ENCODE data around the gene ASIC1. TPM values are rescaled to one million over a fixed set of nuclear protein-coding genes. Genes with fewer than 3 reads are reported as not detected.

ASIC1 gene
- total and polyA plus RNA-seq, 2 of the 13 experiments (the other 11 are each of a cell fraction or from before 2014, with no cell fraction given): 0.44 to 1.5 TPM

DNA sequence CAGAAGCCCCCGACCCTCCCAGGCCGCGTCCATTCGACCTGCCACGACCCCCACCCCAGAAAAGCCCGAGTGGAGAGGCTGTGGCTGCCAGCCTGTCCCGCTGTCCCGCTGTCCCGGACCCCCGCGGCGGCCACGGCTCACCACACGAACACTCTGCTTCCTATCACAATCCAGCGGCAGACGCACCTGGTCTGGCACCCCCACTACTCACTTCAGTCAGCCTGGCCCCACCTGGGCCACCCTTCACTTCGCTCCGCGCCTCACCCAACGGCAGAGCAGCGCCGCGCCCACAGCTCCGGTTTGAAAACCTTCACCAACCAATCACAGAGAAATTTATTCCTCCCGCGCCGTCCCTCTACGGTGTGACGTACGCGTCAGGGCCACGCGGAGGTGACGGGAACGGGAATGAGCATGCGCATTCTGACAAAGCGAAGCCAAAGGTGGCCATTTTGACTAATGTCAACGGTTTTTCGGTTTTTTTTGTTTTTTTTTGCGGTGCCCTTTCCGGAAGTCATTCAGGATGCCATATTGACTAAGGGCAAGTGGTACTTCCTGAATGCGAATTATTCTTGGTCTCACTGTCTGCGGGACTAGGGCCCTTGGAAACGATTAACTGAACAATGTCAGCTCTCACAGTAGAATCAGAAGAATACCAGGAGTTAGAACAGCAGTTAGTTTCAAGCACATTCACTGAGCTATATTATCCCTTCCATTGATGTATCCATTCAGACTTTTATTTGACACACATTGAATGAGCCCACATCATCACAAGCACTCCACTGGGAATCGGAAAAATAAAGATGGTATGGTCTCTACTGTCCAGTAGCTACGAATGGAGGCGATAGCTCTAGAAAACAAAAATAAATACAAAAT, 32.0 kb upstream of the ASIC1 start, which contains the start of gene RACGAP1 (continued):
- TF ChIP-seq, protein P1, sequence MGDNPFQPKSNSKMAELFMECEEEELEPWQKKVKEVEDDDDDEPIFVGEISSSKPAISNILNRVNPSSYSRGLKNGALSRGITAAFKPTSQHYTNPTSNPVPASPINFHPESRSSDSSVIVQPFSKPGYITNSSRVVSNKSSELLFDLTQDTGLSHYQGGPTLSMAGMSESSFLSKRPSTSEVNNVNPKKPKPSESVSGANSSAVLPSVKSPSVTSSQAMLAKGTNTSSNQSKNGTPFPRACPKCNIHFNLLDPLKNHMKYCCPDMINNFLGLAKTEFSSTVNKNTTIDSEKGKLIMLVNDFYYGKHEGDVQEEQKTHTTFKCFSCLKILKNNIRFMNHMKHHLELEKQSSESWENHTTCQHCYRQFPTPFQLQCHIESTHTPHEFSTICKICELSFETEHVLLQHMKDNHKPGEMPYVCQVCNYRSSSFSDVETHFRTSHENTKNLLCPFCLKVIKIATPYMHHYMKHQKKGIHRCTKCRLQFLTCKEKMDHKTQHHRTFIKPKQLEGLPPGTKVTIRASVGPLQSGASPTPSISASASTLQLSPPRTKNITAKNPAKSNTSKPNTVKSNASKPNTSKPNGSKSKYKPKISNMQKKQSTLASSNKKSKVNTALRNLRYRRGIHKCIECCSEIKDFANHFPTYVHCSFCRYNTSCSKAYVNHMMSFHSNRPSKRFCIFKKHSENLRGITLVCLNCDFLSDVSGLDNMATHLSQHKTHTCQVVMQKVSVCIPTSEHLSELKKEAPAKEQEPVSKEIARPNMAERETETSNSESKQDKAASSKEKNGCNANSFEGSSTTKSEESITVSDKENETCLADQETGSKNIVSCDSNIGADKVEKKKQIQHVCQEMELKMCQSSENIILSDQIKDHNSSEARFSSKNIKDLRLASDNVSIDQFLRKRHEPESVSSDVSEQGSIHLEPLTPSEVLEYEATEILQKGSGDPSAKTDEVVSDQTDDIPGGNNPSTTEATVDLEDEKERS (CRISPR knock-in tag; IDR thresholded peaks at IDR 0.05): peak; percentile 64; the same call in 1 of the 2 replicates
- TF ChIP-seq, protein P2, sequence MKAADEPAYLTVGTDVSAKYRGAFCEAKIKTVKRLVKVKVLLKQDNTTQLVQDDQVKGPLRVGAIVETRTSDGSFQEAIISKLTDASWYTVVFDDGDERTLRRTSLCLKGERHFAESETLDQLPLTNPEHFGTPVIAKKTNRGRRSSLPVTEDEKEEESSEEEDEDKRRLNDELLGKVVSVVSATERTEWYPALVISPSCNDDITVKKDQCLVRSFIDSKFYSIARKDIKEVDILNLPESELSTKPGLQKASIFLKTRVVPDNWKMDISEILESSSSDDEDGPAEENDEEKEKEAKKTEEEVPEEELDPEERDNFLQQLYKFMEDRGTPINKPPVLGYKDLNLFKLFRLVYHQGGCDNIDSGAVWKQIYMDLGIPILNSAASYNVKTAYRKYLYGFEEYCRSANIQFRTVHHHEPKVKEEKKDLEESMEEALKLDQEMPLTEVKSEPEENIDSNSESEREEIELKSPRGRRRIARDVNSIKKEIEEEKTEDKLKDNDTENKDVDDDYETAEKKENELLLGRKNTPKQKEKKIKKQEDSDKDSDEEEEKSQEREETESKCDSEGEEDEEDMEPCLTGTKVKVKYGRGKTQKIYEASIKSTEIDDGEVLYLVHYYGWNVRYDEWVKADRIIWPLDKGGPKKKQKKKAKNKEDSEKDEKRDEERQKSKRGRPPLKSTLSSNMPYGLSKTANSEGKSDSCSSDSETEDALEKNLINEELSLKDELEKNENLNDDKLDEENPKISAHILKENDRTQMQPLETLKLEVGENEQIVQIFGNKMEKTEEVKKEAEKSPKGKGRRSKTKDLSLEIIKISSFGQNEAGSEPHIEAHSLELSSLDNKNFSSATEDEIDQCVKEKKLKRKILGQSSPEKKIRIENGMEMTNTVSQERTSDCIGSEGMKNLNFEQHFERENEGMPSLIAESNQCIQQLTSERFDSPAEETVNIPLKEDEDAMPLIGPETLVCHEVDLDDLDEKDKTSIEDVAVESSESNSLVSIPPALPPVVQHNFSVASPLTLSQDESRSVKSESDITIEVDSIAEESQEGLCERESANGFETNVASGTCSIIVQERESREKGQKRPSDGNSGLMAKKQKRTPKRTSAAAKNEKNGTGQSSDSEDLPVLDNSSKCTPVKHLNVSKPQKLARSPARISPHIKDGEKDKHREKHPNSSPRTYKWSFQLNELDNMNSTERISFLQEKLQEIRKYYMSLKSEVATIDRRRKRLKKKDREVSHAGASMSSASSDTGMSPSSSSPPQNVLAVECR (CRISPR knock-in tag; IDR thresholded peaks at IDR 0.05; ENCODE audit: borderline replicate concordance): peak; percentile 95
- TF ChIP-seq, protein P3, sequence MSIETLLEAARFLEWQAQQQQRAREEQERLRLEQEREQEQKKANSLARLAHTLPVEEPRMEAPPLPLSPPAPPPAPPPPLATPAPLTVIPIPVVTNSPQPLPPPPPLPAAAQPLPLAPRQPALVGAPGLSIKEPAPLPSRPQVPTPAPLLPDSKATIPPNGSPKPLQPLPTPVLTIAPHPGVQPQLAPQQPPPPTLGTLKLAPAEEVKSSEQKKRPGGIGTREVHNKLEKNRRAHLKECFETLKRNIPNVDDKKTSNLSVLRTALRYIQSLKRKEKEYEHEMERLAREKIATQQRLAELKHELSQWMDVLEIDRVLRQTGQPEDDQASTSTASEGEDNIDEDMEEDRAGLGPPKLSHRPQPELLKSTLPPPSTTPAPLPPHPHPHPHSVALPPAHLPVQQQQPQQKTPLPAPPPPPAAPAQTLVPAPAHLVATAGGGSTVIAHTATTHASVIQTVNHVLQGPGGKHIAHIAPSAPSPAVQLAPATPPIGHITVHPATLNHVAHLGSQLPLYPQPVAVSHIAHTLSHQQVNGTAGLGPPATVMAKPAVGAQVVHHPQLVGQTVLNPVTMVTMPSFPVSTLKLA (IDR thresholded peaks at IDR 0.05): peak; percentile 87
- TF ChIP-seq ELF4 (CRISPR knock-in tag; IDR thresholded peaks at IDR 0.05; ENCODE audit: borderline replicate concordance): peak; percentile 94
- TF ChIP-seq ZNF619 (CRISPR knock-in tag; IDR thresholded peaks at IDR 0.05): 0 out of 2 replicates have a peak, but pooled peaks have one; percentile 56
- peak; percentile 68; the same call in 1 of the 2 replicates for TF ChIP-seq FOXA3 (CRISPR knock-in tag; IDR thresholded peaks at IDR 0.05)
- TF ChIP-seq, protein P4, sequence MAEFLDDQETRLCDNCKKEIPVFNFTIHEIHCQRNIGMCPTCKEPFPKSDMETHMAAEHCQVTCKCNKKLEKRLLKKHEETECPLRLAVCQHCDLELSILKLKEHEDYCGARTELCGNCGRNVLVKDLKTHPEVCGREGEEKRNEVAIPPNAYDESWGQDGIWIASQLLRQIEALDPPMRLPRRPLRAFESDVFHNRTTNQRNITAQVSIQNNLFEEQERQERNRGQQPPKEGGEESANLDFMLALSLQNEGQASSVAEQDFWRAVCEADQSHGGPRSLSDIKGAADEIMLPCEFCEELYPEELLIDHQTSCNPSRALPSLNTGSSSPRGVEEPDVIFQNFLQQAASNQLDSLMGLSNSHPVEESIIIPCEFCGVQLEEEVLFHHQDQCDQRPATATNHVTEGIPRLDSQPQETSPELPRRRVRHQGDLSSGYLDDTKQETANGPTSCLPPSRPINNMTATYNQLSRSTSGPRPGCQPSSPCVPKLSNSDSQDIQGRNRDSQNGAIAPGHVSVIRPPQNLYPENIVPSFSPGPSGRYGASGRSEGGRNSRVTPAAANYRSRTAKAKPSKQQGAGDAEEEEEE (CRISPR knock-in tag; IDR thresholded peaks at IDR 0.05; ENCODE audit: borderline replicate concordance): no peak
- TF ChIP-seq, protein P5, sequence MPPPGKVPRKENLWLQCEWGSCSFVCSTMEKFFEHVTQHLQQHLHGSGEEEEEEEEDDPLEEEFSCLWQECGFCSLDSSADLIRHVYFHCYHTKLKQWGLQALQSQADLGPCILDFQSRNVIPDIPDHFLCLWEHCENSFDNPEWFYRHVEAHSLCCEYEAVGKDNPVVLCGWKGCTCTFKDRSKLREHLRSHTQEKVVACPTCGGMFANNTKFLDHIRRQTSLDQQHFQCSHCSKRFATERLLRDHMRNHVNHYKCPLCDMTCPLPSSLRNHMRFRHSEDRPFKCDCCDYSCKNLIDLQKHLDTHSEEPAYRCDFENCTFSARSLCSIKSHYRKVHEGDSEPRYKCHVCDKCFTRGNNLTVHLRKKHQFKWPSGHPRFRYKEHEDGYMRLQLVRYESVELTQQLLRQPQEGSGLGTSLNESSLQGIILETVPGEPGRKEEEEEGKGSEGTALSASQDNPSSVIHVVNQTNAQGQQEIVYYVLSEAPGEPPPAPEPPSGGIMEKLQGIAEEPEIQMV (CRISPR knock-in tag; IDR thresholded peaks at IDR 0.05; ENCODE audit: low read depth): peak; percentile 30; the same call in 1 of the 2 replicates
- TF ChIP-seq GATAD2A (CRISPR knock-in tag; IDR thresholded peaks at IDR 0.05): no peak; the same call in 1 of the 2 replicates
- no peak for TF ChIP-seq ZNF879 (CRISPR knock-in tag; IDR thresholded peaks at IDR 0.05)
- TF ChIP-seq, protein P6, sequence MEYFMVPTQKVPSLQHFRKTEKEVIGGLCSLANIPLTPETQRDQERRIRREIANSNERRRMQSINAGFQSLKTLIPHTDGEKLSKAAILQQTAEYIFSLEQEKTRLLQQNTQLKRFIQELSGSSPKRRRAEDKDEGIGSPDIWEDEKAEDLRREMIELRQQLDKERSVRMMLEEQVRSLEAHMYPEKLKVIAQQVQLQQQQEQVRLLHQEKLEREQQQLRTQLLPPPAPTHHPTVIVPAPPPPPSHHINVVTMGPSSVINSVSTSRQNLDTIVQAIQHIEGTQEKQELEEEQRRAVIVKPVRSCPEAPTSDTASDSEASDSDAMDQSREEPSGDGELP (IDR thresholded peaks at IDR 0.05; ENCODE audit: borderline replicate concordance, low read depth): peak; percentile 50; the same call in 1 of the 2 replicates
- TF ChIP-seq MTA1 (CRISPR knock-in tag; IDR thresholded peaks at IDR 0.05; ENCODE audit: borderline replicate concordance): peak; percentile 45; the same call in 1 of the 2 replicates
- TF ChIP-seq ELF1 (CRISPR knock-in tag; IDR thresholded peaks at IDR 0.05): peak; percentile 97
- TF ChIP-seq GABPB1 (CRISPR knock-in tag; IDR thresholded peaks at IDR 0.05): peak; percentile 93

Data from HepG2 (cell line).